ENCODE data around the gene SH3BP2. TPM values are rescaled to one million over a fixed set of nuclear protein-coding genes. Genes with fewer than 3 reads are reported as not detected.
A peak's percentile ranks its signal among the peaks of the same experiment; 100 is the strongest.

Gene SH3BP2
- total RNA-seq, 1 donor from 2014 or later = 45.4 TPM

DNA sequence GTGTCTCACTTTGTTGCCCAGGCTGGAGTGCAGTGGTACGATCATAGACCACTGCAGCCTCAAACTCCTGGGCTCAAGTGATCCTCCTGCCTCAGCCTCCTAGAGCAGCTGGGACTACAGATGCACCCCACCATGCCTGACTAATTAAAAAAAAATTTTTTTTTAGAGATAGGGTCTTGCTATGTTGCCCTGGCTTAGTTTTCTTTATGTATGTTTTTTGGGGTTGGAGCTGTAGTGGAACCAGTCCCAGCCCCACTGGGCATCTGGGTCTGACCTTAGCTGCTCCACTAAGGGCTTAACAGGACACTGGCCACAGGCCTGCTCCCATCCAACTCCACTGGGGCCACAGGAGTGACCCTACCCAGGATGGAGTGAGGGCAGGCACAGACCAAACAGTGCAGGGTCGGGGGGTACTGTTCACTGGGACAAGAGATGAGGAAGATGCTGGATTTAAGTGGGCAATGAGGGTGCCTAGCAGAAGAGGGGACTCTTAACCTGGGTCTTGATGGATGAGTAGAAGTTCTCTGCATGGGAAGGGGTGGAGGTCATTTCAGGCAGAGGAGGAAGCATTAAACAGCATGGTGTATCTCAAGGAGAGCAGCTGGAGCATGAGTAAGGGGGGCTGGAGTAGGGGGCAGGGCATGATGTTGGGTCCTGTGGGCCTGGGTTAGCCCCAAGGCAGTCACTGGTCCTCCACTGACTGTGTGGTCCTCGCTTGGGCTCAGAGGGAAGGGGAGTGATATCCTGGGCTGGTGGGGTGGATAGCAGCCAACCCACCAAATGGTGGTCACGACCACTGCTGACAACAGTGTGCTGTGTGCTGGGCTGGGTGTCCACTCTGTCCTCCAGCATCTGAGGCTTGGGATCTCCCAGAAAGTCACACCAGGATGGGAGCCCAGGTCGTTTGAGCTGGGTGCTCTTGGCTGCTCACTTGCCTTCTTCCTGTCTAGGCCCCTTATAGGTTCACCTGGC is 26.6 kb downstream of the SH3BP2 start:
- Mint-ChIP-seq H3K4me3 (peak overlapping the region; percentile 84), H3K27ac (peak overlapping the region; percentile 55), H3K9me3 (peaks cover 8% of the 10 kb centered on the region), H3K27me3 (no peaks in the 10 kb centered on the region), H3K36me3 (peaks cover 7% of the 10 kb centered on the region), H3K4me1 (ENCODE audit: unreplicated experiment) (peaks cover 10% of the 10 kb centered on the region)
- TF ChIP-seq, protein P1, sequence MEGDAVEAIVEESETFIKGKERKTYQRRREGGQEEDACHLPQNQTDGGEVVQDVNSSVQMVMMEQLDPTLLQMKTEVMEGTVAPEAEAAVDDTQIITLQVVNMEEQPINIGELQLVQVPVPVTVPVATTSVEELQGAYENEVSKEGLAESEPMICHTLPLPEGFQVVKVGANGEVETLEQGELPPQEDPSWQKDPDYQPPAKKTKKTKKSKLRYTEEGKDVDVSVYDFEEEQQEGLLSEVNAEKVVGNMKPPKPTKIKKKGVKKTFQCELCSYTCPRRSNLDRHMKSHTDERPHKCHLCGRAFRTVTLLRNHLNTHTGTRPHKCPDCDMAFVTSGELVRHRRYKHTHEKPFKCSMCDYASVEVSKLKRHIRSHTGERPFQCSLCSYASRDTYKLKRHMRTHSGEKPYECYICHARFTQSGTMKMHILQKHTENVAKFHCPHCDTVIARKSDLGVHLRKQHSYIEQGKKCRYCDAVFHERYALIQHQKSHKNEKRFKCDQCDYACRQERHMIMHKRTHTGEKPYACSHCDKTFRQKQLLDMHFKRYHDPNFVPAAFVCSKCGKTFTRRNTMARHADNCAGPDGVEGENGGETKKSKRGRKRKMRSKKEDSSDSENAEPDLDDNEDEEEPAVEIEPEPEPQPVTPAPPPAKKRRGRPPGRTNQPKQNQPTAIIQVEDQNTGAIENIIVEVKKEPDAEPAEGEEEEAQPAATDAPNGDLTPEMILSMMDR (conservative IDR thresholded peaks at IDR 0.05) = no peak
- DNase-seq (ENCODE audit: extremely low spot score, unreplicated experiment) = no peak

DNA sequence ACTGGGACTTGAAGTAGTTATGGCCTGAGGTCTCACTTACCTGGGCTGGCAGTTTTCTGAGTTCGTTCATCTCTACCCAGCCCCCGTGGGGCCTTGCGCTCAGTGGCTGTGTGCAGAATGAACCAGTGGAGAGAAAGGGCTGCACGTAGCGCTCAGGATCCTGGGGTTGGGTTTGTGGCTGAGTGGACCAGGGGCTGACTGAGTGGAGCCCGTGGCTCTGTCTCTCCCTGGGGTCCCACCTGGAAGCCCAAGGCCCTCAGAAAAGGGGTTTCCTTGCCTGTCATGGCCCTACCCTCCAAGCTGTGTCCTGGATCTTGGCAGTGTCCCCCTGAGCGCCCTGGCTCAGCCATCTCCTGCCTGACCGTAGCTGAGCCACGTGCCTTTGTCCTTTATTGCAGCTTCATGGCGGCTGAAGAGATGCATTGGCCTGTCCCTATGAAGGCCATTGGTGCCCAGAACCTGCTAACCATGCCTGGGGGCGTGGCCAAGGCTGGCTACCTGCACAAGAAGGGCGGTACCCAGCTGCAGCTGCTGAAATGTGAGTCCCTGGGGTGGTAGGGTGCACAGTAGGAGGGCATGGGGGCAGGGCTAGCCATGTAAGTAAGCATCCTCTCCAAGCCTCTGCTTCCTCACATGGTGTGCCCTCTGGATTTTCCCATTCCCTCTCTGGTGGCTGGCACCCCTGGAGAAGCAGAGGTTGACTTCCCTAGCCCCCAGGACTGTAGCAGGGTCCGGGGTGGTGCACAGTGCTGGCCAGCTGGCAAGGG is 27.5 kb downstream of the SH3BP2 start:
- peaks cover 8% of the 10 kb centered on the region for H3K9me3 Mint-ChIP-seq
- TF ChIP-seq, protein P1 (conservative IDR thresholded peaks at IDR 0.05) = no peak
- peak overlapping the region; percentile 80 for H3K4me3 Mint-ChIP-seq
- H3K27me3 Mint-ChIP-seq = no peaks in the 10 kb centered on the region
- peaks cover 7% of the 10 kb centered on the region for H3K36me3 Mint-ChIP-seq
- H3K27ac Mint-ChIP-seq = no peak overlapping the region
- DNase-seq (ENCODE audit: extremely low spot score, unreplicated experiment) = no peak
- peaks cover 10% of the 10 kb centered on the region for H3K4me1 Mint-ChIP-seq (ENCODE audit: unreplicated experiment)

DNA sequence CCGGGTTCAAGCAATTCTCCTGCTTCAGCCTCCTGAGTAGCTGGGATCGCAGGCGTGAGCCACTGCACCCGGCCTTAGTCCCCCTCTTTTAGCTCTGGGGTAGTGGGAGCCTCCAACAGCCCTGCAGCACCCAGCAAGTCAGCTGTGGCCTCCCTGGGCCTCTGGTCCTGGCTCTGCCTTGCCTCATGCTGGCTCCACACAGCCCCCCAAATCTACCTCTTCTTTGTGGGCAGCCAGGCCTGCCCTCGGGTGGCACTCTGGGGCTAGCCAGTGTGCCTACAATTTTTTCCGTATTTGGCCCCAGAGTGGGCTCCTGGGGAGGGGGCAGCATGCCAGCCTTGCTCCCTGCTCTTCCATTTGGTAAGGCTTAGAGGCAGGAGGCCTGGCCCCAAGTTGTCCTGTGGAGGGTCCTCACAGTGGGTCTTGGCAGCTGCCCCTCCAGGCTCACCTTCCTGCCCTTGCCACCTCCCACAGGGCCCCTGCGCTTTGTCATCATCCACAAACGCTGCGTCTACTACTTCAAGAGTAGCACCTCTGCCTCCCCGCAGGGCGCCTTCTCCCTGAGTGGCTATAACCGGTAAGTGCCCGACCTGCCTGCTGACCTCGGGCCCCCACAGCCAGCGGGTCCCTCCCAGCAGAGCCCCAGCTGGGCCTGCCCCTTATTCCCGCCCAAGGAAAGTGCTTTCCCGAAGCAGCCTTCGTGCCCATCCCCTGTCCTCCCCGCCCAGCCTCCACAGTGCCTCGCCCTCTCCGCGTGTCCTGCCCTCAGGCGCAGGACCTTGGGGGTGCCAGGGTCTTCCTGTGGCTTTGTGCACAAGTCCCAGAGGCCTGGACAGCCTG is 29.8 kb downstream of the SH3BP2 start:
- no peak overlapping the region for H3K27ac Mint-ChIP-seq

DNA sequence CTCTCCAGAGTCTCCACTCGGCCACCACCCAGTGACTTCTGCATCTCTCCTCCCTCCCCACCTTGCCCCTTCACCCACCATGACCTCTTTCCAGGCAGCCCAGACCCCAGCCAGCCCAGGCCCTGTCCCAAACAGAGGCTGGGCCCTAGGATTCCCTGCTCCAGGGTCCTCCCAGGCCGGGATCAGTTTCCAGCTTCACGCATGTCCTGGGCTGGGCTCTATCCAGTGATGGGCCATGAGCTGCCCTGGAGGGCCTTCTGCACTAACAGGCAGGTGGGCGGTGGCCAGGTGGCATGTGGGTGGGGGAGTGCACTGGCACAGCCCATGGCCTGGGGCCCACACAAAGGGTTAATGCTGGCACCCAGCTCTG is 30.4 kb downstream of the SH3BP2 start:
- Mint-ChIP-seq H3K4me1 (ENCODE audit: unreplicated experiment) (peaks cover 3% of the 10 kb centered on the region), H3K36me3 (peaks cover 8% of the 10 kb centered on the region), H3K4me3 (no peak overlapping the region), H3K27me3 (no peaks in the 10 kb centered on the region), H3K9me3 (no peaks in the 10 kb centered on the region), H3K27ac (no peak overlapping the region)
- no peak for DNase-seq (ENCODE audit: extremely low spot score, unreplicated experiment)
- TF ChIP-seq, protein P1 (conservative IDR thresholded peaks at IDR 0.05) = no peak

More for the DNA sequence above, 29.8 kb downstream of the SH3BP2 start:
- DNase-seq (ENCODE audit: extremely low spot score, unreplicated experiment) = no peak
- Mint-ChIP-seq H3K27me3 (no peaks in the 10 kb centered on the region), H3K36me3 (peaks cover 8% of the 10 kb centered on the region), H3K4me1 (ENCODE audit: unreplicated experiment) (peaks cover 3% of the 10 kb centered on the region), H3K4me3 (no peak overlapping the region), H3K9me3 (no peaks in the 10 kb centered on the region)
- TF ChIP-seq, protein P1 (conservative IDR thresholded peaks at IDR 0.05) = no peak

DNA sequence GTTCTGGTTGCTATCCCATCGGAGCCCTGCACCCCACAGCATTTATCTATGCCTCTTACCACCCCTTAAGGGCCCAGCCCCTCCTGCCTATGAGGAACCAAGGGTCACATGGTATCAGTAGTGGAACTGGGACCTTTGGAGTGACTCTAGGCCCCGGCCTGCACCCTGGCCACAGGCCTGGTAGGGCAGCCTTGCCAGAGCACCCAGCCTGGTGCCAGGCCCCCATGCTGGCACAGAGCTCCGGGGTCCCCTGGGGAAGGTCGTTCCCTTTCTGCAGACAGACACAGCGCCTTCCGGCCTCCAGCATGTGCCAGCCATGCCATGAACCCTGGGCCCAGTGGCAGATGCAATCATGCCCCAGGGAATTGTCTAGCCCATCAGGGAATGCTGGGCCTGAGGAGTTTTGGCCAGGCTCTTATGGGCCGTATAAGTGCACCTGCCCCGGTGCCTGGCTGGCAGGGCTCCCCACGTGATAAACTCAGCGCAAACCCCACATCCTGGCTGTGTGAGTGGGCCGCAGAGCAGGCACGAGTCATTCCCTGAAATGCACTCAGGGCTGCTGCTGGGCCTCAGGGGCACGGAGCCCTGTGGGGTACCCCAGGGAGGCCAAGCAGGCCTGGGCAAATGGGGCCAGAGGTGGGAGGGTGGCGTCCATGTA is 30.9 kb downstream of the SH3BP2 start:
- Mint-ChIP-seq H3K36me3 (peaks cover 9% of the 10 kb centered on the region), H3K27me3 (no peaks in the 10 kb centered on the region), H3K4me3 (no peak overlapping the region), H3K4me1 (ENCODE audit: unreplicated experiment) (peaks cover 3% of the 10 kb centered on the region), H3K9me3 (no peaks in the 10 kb centered on the region), H3K27ac (no peak overlapping the region)
- TF ChIP-seq, protein P1 (conservative IDR thresholded peaks at IDR 0.05) = no peak
- no peak for DNase-seq (ENCODE audit: extremely low spot score, unreplicated experiment)

Measured in type B pancreatic cell (in vitro differentiated cells).